ENCODE data around the gene SF3A2. TPM values are rescaled to one million over a fixed set of nuclear protein-coding genes. Genes with fewer than 3 reads are reported as not detected.

The SF3A2 gene
- total and polyA plus RNA-seq, 2 experiments from 2014 or later: 67.7 to 128 TPM

DNA sequence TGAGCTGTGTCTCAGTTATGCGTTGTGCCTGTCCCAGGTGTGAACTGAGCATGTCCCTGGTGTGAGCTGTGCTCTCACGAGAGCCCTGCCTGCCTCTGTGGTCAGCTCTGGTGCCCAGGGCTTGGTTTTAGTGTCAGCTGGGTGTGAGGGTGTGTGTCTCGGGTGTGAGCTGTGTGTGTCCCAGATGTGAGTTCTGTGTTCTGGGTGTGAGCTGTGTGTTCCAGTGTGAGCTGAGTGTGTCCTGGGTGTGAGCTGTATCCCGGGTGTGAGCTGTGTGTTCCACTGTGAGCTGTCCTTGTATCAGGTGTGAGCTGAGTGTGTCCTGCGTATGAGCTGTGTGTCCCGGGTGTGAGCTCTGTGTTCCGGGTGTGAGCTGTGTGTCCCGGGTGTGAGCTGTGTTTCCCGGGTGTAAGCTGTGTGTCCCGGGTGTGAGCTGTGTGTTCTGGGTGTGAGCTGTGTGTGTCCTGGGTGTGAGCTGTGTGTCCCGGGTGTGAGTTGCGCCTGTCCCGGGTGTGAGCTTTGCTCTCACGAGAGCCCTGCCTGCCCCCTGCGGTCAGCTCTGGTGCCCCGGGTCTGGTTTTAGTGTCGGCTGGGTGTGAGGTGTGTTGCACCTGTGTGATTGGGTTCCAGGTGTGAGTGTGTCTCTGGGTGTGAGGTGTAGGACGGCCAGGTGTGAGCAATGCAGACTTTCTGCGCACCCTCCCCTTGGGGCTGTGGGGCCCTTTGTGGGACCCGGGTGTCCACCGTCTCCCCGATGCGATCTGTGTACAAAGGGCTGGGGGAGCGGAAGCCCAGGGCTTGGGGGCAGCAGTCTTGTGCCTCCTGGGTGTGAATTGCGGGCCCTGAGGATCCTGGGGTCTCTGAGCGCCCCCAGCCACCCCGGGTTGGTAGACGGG is 52.4 kb downstream of the SF3A2 start:
- Histone ChIP-seq H3F3A (replicated peaks; ENCODE audit: low read depth) (peaks cover 12% of the 10 kb centered on the region; the same call in 1 of the 2 replicates), H3K4me1 (ENCODE audit: insufficient read depth) (no peaks in the 10 kb centered on the region), H3K79me2 (replicated peaks; ENCODE audit: insufficient read depth) (no peaks in the 10 kb centered on the region), H3K36me3 (ENCODE audit: insufficient read depth) (no peaks in the 10 kb centered on the region), H3K27ac (ENCODE audit: low read depth) (no peak overlapping the region), H3K27me3 (ENCODE audit: insufficient read depth) (peaks cover 64% of the 10 kb centered on the region), H3K9me2 (ENCODE audit: insufficient read depth) (no peaks in the 10 kb centered on the region), H3K4me2 (peak overlapping the region; percentile 91; the same call in 1 of the 2 replicates), H2AFZ (no peak overlapping the region), H4K20me1 (replicated peaks; ENCODE audit: insufficient read depth) (0 out of 2 replicates have a peak, but pooled peaks cover 2% of the 10 kb centered on the region), H3K4me3 (peak overlapping the region; percentile 59)
- TF ChIP-seq EZH2phosphoT487 (IDR thresholded peaks at IDR 0.05; ENCODE audit: unreplicated experiment) (no peak), POLR2AphosphoS5 (IDR thresholded peaks at IDR 0.05; ENCODE audit: low read depth) (no peak)
- Mint-ChIP-seq H3K4me3 (peak overlapping the region; percentile 70), H3K36me3 (ENCODE audit: low read depth) (no peaks in the 10 kb centered on the region; the same call in 2 of the 3 replicates), H3K4me1 (peaks cover 11% of the 10 kb centered on the region), H3K27ac (no peak overlapping the region), H3K9me3 (peaks cover 4% of the 10 kb centered on the region; the same call in 1 of the 3 replicates), H3K27me3 (ENCODE audit: insufficient read depth, low read depth, poor library complexity) (peaks cover 64% of the 10 kb centered on the region)
- ATAC-seq: no peak
- peak; percentile 1 for DNase-seq (ENCODE audit: low spot score)

DNA sequence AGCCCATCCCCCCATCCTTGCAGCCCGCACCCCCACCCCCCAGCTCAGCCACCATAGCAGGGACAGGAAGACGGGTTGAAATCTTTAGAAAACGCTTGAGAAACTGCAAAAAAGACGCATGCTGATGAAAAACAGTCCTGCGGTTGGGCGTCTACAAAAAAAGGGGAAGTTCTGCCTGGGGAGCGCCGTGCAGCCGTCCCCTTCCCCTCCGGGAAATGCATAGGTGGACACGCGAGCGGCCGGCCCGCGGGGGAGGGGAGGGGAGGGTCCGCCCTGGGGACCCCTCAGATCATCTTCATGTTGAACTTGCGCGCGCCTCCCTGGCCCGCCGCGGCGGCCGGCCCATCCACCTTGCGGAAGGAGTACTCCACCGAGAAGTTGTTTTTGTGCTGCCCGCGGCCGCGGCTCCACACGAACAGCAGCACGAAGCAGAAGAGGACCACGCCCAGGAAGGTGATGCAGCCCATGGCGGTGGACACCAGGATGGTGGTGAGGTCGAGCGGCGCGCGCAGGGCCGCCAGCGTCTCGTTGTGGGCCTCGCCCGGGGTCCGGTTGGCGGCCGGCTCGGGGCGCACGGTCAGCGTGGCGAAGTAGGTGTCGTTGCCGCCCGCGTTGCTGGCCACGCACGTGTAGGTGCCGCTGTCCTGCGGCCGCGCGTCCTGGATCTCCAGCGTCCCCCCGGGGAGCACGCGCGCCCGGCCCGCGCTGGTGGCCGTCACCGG is 53.3 kb downstream of the SF3A2 start:
- peak overlapping the region; percentile 70 for H3K4me3 Mint-ChIP-seq
- peaks cover 11% of the 10 kb centered on the region for H3K4me1 Mint-ChIP-seq
- H3K9me3 Mint-ChIP-seq: peaks cover 4% of the 10 kb centered on the region; the same call in 1 of the 3 replicates
- H3K27ac Mint-ChIP-seq: no peak overlapping the region
- H3K27me3 ChIP-seq (ENCODE audit: insufficient read depth): peaks cover 64% of the 10 kb centered on the region
- no peak overlapping the region for H3K27ac ChIP-seq (ENCODE audit: low read depth)
- H3K4me1 ChIP-seq (ENCODE audit: insufficient read depth): no peaks in the 10 kb centered on the region
- peaks cover 66% of the 10 kb centered on the region for H3K27me3 Mint-ChIP-seq (ENCODE audit: insufficient read depth, low read depth, poor library complexity)
- H3K79me2 ChIP-seq (replicated peaks; ENCODE audit: insufficient read depth): no peaks in the 10 kb centered on the region
- H2AFZ ChIP-seq: peak overlapping the region; percentile 95
- H3K36me3 ChIP-seq (ENCODE audit: insufficient read depth): no peaks in the 10 kb centered on the region
- no peaks in the 10 kb centered on the region; the same call in 2 of the 3 replicates for H3K36me3 Mint-ChIP-seq (ENCODE audit: low read depth)
- peak overlapping the region; percentile 59 for H3K4me3 ChIP-seq
- TF ChIP-seq, protein P1, sequence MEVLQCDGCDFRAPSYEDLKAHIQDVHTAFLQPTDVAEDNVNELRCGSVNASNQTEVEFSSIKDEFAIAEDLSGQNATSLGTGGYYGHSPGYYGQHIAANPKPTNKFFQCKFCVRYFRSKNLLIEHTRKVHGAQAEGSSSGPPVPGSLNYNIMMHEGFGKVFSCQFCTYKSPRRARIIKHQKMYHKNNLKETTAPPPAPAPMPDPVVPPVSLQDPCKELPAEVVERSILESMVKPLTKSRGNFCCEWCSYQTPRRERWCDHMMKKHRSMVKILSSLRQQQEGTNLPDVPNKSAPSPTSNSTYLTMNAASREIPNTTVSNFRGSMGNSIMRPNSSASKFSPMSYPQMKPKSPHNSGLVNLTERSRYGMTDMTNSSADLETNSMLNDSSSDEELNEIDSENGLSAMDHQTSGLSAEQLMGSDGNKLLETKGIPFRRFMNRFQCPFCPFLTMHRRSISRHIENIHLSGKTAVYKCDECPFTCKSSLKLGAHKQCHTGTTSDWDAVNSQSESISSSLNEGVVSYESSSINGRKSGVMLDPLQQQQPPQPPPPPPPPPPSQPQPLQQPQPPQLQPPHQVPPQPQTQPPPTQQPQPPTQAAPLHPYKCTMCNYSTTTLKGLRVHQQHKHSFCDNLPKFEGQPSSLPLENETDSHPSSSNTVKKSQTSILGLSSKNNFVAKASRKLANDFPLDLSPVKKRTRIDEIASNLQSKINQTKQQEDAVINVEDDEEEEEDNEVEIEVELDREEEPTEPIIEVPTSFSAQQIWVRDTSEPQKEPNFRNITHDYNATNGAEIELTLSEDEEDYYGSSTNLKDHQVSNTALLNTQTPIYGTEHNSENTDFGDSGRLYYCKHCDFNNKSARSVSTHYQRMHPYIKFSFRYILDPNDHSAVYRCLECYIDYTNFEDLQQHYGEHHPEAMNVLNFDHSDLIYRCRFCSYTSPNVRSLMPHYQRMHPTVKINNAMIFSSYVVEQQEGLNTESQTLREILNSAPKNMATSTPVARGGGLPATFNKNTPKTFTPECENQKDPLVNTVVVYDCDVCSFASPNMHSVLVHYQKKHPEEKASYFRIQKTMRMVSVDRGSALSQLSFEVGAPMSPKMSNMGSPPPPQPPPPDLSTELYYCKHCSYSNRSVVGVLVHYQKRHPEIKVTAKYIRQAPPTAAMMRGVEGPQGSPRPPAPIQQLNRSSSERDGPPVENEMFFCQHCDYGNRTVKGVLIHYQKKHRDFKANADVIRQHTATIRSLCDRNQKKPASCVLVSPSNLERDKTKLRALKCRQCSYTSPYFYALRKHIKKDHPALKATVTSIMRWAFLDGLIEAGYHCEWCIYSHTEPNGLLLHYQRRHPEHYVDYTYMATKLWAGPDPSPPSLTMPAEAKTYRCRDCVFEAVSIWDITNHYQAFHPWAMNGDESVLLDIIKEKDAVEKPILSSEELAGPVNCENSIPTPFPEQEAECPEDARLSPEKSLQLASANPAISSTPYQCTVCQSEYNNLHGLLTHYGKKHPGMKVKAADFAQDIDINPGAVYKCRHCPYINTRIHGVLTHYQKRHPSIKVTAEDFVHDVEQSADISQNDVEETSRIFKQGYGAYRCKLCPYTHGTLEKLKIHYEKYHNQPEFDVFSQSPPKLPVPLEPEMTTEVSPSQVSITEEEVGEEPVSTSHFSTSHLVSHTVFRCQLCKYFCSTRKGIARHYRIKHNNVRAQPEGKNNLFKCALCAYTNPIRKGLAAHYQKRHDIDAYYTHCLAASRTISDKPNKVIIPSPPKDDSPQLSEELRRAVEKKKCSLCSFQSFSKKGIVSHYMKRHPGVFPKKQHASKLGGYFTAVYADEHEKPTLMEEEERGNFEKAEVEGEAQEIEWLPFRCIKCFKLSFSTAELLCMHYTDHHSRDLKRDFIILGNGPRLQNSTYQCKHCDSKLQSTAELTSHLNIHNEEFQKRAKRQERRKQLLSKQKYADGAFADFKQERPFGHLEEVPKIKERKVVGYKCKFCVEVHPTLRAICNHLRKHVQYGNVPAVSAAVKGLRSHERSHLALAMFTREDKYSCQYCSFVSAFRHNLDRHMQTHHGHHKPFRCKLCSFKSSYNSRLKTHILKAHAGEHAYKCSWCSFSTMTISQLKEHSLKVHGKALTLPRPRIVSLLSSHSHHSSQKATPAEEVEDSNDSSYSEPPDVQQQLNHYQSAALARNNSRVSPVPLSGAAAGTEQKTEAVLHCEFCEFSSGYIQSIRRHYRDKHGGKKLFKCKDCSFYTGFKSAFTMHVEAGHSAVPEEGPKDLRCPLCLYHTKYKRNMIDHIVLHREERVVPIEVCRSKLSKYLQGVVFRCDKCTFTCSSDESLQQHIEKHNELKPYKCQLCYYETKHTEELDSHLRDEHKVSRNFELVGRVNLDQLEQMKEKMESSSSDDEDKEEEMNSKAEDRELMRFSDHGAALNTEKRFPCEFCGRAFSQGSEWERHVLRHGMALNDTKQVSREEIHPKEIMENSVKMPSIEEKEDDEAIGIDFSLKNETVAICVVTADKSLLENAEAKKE (CRISPR knock-in tag; IDR thresholded peaks at IDR 0.05): no peak
- no peak for TF ChIP-seq NANOG (IDR thresholded peaks at IDR 0.05; ENCODE audit: borderline replicate concordance)
- peak; percentile 49 for TF ChIP-seq EZH2 (IDR thresholded peaks at IDR 0.05; ENCODE audit: low read depth, unreplicated experiment)
- DNase-seq (ENCODE audit: low spot score): peak; percentile 62
- peak; percentile 7 for ATAC-seq
- peaks cover 12% of the 10 kb centered on the region; the same call in 1 of the 2 replicates for H3F3A ChIP-seq (replicated peaks; ENCODE audit: low read depth)
- no peaks in the 10 kb centered on the region for H3K9me2 ChIP-seq (ENCODE audit: insufficient read depth)
- peak overlapping the region; percentile 91 for H3K4me2 ChIP-seq
- H4K20me1 ChIP-seq (replicated peaks; ENCODE audit: insufficient read depth): 0 out of 2 replicates have a peak, but pooled peaks cover 2% of the 10 kb centered on the region

Measured in GM23338 (cell line).